NCI-H69 (cell line): Measurements from ENCODE around the gene GPR176.

ENCODE experiments used
- DNase-seq: peaks from one replicate; lab custom pipeline; 2025; lab: John Stamatoyannopoulos, UW

GPR176 gene

DNA sequence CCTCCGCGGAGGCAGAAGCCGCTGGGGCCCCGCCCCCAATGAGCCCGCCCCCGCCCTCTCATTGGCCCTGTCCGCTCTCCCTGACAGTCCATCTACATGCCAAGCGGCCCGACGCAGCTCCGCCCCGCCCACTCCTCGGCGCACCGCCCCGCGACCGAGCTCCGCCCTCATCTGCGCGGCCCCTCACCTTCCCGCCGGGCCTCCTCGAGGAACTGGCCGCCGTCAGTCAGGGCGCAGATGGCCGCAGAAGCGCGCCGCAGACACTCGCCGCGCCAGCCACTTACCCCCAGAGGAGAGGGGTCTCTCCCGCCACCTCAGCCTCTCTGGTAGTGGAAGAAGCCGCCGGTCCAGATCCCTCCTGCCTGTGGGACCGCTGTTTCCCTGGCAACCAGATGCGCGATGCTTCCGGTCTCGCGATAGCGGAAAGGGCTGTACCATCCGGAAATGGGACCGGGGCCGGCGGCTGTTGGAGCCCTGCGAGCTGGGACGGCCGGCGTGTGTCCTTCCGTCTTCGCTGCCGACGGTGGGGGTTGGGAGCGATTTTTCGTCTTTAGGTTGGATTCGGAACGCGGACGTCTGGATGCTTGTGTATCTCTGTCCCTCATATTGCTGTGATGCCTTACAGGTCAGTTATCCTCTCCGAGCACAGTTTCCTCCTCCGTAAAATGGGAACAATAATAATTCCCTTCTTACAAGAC, 137.5 kb downstream of the GPR176 start, which contains the start of gene FSIP1:
FSIP1 (minus strand) TSS at position 401 of the 698 bp plus-strand sequence. CDS start 6,317 bp downstream, outside the sequence.
- peak; percentile 98 for DNase-seq

DNA sequence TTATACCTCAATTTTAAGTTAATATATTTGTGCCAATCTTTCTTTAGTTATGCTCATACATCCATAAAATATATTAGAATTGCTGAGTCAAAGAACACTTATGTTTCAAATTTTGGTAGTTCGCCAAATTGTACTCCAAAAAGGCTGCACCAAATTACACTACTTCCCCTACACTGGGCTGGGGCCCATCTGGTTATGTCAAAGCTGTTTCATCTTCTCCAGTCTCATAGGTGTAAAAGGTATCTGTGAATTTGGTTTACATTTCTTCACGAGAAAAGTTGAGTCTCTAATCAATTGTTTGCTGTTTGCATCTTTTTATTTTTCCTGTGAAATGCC, 138.1 kb downstream of the GPR176 start:
- DNase-seq, result peak; percentile 64

DNA sequence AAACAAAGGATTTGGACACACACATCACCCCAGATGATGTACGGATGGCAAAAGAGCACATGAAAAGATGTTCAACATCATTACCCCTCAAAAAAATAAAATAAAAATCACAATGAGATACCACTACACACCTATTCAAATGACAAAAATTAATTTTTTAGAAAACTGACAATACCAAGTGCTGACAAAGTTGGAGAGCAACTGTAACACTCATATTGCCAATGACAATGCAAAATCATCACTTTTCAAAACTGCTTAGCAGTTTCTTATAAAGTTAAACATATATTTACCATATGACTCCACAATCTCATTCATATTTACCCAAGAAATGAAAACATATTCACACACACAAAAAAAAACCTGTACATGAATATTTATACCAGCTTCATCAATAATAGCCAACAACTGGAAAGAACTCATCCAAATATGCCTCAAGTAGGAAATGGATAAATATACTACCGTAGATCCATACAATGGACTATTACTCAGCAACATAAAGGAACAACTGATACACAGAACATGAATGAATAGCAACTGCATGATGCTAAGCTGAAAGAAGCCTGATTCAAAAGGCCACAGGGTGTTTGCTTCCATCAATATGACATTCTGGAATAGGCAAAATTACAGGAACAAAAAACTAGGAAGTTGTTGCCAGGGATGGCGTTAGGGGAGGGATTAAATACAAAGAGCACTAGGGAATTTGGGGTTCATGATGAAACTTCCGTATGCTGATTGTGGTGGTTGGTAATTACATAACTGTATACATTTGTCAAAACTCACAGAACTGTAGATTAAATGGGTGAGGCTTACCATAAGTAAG, 138.7 kb downstream of the GPR176 start:
- DNase-seq, result peak; percentile 25

DNA sequence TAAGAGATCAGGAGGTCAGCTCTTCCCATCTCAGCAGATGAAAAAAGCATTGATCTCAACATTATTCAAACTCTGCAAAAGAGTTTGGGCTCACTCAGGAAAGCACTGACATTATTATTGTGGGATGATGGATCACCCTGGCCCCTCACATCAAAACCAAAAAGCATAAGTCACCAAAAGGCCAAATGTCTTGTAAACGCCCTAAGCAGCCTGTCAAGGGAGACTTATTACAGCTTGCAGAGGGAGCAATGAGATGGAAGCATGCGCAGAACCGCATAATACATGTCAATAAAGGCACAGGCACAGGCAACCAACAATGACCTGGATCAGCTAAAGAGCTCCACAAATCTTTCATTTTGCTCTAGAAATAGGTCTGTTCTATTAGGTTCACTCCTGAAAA, 142.0 kb downstream of the GPR176 start:
- peak; percentile 90 for DNase-seq

DNA sequence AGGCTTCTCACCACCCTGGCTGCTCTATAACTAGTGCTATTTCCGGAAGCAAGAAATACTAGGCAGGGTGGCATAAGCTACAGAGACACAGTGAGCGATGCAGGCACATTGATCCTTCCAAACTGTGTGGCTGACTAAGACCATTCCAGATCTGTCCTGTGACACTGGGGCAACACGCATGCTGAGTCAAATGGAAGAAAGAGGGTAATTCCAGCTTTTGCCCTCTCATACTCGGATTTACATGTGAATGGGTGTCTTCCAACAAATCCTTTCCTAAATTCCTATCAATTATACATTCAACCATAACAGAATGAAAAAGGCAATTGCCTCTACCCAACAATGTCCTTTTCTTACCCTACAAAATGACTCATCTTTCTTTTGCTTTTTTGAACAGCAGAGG, 142.6 kb downstream of the GPR176 start:
- peak; percentile 68 for DNase-seq

DNA sequence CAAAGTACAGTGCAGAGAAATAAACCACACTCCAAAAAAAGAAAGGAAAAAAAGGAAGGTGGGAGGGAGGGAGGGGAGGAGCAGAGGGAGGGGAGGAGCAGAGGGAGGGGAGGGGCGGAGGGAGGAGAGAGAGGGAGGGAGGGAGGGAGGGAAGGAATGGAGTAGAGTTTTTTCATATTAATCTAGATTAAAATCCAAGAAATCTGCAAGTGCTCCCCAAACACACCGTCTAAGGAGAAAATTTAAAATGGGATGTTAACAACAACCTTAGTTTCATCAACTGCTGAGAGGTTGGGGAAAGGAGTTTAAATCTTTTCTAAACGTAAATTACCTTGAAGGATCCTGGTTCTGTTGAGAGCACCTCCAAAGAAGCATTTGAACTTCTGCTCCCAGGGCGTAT, 144.0 kb downstream of the GPR176 start:
- DNase-seq, result peak; percentile 45

DNA sequence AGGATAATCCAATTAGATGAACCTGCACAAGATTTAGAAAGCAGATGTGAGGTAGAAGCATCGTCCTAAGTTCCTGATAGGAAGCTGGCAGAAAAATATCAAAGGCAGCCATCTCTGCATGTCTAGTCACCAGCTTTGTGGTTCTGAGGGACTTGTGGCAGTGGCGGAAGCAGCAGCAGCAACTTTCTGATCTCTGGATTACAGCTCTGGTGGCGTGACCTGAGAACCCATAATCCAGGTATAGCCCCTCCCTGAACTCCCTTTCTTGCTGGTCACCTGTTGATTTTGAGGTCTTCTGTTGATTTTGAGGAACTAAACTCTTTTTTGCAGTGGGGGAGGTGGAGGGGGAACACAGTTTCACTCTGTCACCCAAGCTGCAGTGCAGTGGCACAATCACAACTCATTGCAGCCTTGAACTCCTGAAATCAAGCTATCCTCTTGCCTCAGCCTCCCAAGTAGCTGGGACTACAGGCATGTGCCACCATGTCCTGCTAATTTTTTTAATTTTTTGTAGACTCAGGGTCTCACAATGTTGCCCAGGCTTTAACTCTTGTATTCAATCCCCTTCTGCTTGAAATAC, 145.3 kb downstream of the GPR176 start:
- DNase-seq, result no peak

DNA sequence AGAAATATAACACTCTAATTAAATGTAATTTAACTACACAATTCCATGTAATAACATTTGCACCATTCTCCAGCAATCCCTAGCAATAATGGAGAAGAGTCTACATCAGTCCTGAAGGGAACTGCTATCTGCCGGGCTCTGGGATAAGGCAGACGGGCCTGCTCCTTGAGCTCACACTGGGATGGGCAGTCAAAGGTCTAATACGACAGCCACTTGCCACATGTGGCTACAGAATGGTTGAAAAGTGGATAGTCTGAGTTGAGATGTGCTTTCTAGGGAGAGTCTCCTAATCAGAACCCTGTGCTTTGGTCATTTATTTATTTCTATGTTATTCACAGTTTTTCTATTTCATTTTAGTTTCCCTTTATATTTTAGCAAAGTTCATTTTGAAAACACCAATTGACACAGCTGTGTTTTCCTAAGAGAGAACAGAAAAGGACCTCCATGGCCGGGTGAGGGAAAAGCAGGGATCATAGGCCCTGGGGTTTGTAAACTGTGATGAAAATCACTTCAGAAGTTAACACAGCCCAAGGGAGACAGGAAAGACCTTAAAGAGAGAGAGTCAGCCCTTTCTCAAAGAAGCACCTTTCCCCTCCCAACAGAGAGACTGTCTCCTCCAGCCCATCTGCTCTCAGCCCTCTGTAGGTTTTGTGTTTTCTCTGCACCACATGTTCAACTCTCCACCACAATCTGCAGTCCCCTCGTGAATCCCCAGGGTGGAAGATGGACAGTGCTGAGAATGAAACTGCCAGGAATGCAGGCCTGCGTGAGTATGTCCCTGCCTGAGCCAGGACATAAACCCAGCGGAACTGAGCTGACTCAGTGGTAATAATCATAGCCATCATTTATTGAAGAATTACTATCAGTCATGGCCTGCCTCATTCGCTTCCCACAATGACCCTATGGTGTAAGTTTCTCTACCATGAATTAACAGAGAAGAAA, 149.0 kb downstream of the GPR176 start:
- peak; percentile 69 for DNase-seq

DNA sequence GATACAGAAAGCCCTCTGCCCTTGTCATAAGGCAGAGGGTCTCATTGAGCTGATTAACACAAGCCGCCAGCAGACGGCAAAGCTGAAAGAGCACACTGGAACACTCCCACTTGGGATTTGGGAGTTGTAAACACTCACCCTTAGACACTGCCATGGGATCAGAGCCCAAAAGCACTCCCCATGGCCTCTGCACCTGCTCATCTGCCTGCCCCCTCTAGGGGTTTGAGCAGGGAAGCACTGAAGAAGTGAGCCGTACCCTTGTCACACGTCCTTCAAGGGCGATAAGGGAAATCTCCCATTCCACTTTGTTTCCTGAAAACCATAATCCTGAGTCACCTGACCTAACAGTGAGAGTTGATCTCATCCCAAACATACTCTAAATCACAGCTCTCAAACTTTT, 152.1 kb downstream of the GPR176 start:
- DNase-seq, result no peak

DNA sequence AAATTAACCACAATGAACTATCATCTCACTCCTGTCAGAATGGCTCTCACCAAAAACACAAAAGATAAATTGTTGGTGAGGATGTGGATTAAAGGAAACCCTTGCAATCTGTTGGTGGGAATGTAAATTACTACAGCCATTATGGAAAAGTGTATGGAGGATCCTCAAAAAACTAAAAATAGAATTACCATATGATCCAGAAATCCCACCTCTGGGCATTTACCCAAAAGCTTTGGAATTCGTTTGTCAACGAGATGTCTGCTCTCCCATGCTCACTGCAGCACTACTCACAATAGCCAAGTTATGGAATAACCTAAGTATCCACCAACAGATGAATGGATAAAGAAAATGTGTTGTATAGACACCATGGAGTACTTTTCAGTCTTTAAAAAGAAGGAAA, 159.1 kb downstream of the GPR176 start:
- no peak for DNase-seq

DNA sequence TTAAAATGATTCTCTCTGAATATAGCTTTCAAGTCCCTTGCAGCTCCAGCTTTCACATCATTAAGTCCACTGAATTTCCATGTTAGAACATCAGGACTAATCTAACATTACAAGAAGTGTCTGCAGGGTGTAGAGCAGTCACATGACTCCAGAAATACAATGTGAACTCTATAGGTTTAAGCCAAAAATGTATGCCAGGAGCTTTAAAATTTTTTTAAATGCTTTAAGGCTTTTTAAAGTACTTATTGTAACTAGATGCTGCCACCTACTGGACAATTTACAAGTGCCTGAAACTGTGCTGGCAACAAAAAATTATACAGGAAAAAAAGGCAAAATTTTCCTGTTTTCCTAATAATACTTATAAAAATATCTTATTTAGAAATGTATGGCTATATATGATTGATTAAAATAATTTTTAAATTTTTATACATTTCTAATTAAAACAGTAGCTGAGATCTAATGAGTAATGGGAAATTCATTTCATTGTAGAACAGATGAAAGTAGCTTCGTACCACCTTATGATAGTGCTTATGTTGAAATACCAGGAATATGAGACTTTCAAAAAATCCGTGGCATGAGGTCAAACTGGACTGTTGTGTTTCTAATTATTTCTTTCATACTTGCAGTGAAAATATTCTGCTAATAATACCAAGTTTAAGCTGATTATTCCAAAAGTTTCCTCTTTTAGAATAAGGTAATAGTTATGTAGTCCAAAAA, 163.1 kb downstream of the GPR176 start:
- DNase-seq, result peak; percentile 80

DNA sequence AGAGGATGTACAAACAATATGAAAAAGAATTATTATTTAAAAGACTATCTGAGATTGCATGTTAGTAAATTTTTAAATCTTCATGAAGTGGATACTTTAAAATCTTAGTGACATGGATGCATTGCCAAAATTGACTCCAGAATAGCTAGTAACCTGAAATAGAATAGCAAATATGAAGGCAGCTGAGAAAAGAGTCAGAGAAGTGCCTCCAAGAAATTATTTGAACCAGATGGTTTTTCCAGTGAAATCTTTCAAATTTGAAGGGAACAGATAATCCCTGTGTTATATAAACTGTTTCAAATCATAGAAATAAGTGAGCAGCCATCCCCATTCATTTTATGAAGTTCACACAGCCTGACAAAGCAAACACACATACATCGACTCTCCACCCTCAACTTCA, 167.1 kb downstream of the GPR176 start:
- DNase-seq, result no peak

DNA sequence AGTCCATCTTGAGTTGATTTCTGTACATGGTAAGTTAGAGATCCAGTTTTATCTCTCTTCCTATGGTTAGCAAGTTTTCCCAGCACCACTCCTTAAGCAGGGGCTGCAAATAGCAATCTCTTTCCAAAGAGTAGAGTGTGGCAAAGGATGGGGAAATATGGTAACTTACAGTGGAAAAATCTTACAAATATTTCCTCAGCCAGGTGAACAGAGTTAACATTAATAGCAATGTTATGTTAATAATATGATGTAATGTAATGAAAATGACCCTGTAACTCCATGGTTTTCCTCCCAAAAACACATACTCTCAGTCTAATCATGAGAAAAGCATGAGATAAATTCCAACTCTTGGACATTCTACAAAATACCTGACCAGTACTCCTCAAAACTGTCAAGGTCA, 167.8 kb downstream of the GPR176 start:
- no peak for DNase-seq
